Ascending aorta (tissue), 2 donors: ENCODE data around the gene ARHGAP15. TPM values are rescaled to one million over a fixed set of nuclear protein-coding genes. Genes with fewer than 3 reads are reported as not detected.
A peak's percentile ranks its signal among the peaks of the same experiment; 100 is the strongest.

Experiments
- DNase-seq, 2 donors: peaks; one replicate each; pipeline ENCODE4 v3.0.0-alpha.2; 2019; ENCODE audit warnings: low spot score in 2 of 2
- H3K27ac ChIP-seq, 2 donors: fragments of 200-600 bp; sonication (generic); one replicate each; pipeline ENCODE4 v1.5.1; 2016 to 2017; ENCODE audit warnings: mild to moderate bottlenecking in 1 of 2
- H3K27me3 ChIP-seq: fragments of 200-600 bp; sonication (generic); one replicate; pipeline ENCODE4 v1.5.1; 2017
- H3K36me3 ChIP-seq, 2 donors: fragments of 200-600 bp; sonication (generic); one replicate each; pipeline ENCODE4 v1.5.1; 2016
- H3K4me1 ChIP-seq, 2 donors: fragments of 200-600 bp; sonication (generic); one replicate each; pipeline ENCODE4 v1.5.1; 2016 to 2017; ENCODE audit warnings: mild to moderate bottlenecking in 1 of 2
- H3K4me3 ChIP-seq, 2 donors: fragments of 200-600 bp; sonication (generic); one replicate each; pipeline ENCODE4 v1.5.1; 2016 to 2017; ENCODE audit warnings: mild to moderate bottlenecking in 1 of 2
- H3K9me3 ChIP-seq, 2 donors: fragments of 200-600 bp; sonication (generic); one replicate each; pipeline ENCODE4 v1.5.1; 2016
- CTCF ChIP-seq, 3 experiments: fragments of 200-600 bp in 2 of 3; fragments of 450-650 bp in 1 of 3; sonication (generic) in 2 of 3; IDR thresholded peaks; one replicate each; pipeline ENCODE4 v1.5.1; 2016 to 2019; ENCODE audit warnings: antibody characterized with exemption in 3 of 3, mild to moderate bottlenecking in 1 of 3, moderate library complexity in 1 of 3
- intact Hi-C: fragments of 100-400 bp; cut with DNase I; formaldehyde crosslinking; loops from one replicate; pipeline ENCODE4 v1.15.1; 2023
- total RNA-seq: library from RNA; depleted of rRNA; stranded (reverse); fragments of >200 nt; gene quantifications from one replicate; pipeline ENCODE4 v1.1.0, GENCODE V29; 2016

Gene ARHGAP15
- total RNA-seq, 1 donor from 2014 or later, result 1.4 TPM

- no peak for DNase-seq
- Histone ChIP-seq H3K36me3 (no peaks in the 10 kb centered on the region), H3K9me3 (no peaks in the 10 kb centered on the region), H3K27ac (peak overlapping the region; percentile 42 to 64), H3K27me3 (no peaks in the 10 kb centered on the region), H3K4me1 (peaks cover 0 to 16% of the 10 kb centered on the region in 2 donors), H3K4me3 (no peak overlapping the region)
- TF ChIP-seq CTCF (IDR thresholded peaks at IDR 0.05), result no peak
- intact Hi-C loops, result no loop called here
These were observed 587.3 kb downstream of the ARHGAP15 start for GRCh38 chr2:143716522-143716921.

GRCh38 chr2:143717053-143717452 lies 587.8 kb downstream of the ARHGAP15 start:
- peak overlapping the region; percentile 20 to 56 for H3K4me3 ChIP-seq
- intact Hi-C loops, result no loop called here
- no peaks in the 10 kb centered on the region for H3K36me3 ChIP-seq
- no peak for DNase-seq
- peak overlapping the region; percentile 42 to 64 for H3K27ac ChIP-seq
- peaks cover 0 to 16% of the 10 kb centered on the region in 2 donors for H3K4me1 ChIP-seq
- no peaks in the 10 kb centered on the region for H3K9me3 ChIP-seq
- TF ChIP-seq CTCF (IDR thresholded peaks at IDR 0.05), result no peak
- H3K27me3 ChIP-seq, result no peaks in the 10 kb centered on the region

- no peak for DNase-seq
- TF ChIP-seq CTCF (IDR thresholded peaks at IDR 0.05), result no peak
These were observed 588.4 kb downstream of the ARHGAP15 start for GRCh38 chr2:143717536-143718168.

GRCh38 chr2:143718745-143719144 lies 589.5 kb downstream of the ARHGAP15 start:
- Histone ChIP-seq H3K36me3 (no peaks in the 10 kb centered on the region), H3K27me3 (no peaks in the 10 kb centered on the region), H3K4me1 (peaks cover 0 to 16% of the 10 kb centered on the region in 2 donors), H3K9me3 (no peaks in the 10 kb centered on the region), H3K27ac (peak overlapping the region; percentile 3 to 4), H3K4me3 (no peak overlapping the region)
- intact Hi-C loops, result no loop called here
- no peak for DNase-seq
- TF ChIP-seq CTCF (IDR thresholded peaks at IDR 0.05), result no peak

More at GRCh38 chr2:143717536-143718168, 588.4 kb downstream of the ARHGAP15 start:
- peak overlapping the region; percentile 20 to 56 for H3K4me3 ChIP-seq
- no peaks in the 10 kb centered on the region for H3K27me3 ChIP-seq
- no peaks in the 10 kb centered on the region for H3K36me3 ChIP-seq
- peak overlapping the region; percentile 42 to 64 for H3K27ac ChIP-seq
- peaks cover 0 to 16% of the 10 kb centered on the region in 2 donors for H3K4me1 ChIP-seq
- H3K9me3 ChIP-seq, result no peaks in the 10 kb centered on the region
- intact Hi-C loops, result no loop called here

GRCh38 chr2:143719406-143719805 lies 590.2 kb downstream of the ARHGAP15 start:
- Histone ChIP-seq H3K27ac (no peak overlapping the region), H3K9me3 (no peaks in the 10 kb centered on the region), H3K4me1 (peaks cover 0 to 16% of the 10 kb centered on the region in 2 donors), H3K27me3 (no peaks in the 10 kb centered on the region), H3K36me3 (no peaks in the 10 kb centered on the region), H3K4me3 (no peak overlapping the region)
- intact Hi-C loops, result no loop called here
- no peak for DNase-seq
- TF ChIP-seq CTCF (IDR thresholded peaks at IDR 0.05), result no peak
